Fibroblast of lung (primary cell): ENCODE measurements around the gene BZW2.

Experiments
- EZH2 ChIP-seq: IDR thresholded peaks from 2 replicates; pipeline ENCODE4 v1.5.1; 2012; ENCODE audit warnings: low read length, control low read depth, mild to moderate bottlenecking; ENCODE audit errors: missing control alignments
- TF ChIP-seq, protein P1 (sequence below), 2 donors: IDR thresholded peaks in 1 of 2; conservative IDR thresholded peaks in 1 of 2; 1 replicate in 1 of 2; 2 replicates in 1 of 2; pipeline ENCODE4 v1.5.1; 2011 to 2012; ENCODE audit warnings: low read length in 2 of 2, control low read depth in 1 of 2, inconsistent platforms in 1 of 2, low read depth in 1 of 2, mild to moderate bottlenecking in 1 of 2

GRCh38 chr7:16735020-16735419, 89.0 kb downstream of the BZW2 start:
- TF ChIP-seq, protein P1, sequence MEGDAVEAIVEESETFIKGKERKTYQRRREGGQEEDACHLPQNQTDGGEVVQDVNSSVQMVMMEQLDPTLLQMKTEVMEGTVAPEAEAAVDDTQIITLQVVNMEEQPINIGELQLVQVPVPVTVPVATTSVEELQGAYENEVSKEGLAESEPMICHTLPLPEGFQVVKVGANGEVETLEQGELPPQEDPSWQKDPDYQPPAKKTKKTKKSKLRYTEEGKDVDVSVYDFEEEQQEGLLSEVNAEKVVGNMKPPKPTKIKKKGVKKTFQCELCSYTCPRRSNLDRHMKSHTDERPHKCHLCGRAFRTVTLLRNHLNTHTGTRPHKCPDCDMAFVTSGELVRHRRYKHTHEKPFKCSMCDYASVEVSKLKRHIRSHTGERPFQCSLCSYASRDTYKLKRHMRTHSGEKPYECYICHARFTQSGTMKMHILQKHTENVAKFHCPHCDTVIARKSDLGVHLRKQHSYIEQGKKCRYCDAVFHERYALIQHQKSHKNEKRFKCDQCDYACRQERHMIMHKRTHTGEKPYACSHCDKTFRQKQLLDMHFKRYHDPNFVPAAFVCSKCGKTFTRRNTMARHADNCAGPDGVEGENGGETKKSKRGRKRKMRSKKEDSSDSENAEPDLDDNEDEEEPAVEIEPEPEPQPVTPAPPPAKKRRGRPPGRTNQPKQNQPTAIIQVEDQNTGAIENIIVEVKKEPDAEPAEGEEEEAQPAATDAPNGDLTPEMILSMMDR (conservative IDR thresholded peaks at IDR 0.05 in 1 of 2, IDR thresholded peaks at IDR 0.05 in 1 of 2; ENCODE audit: low read depth in 1 of 2, low read length in 2 of 2) = no peak
- TF ChIP-seq EZH2 = no peak
